GM12878 (cell line): Measurements from ENCODE around the gene HINT1.

Experiments
- CUX1 ChIP-seq: IDR thresholded peaks from 2 replicates; pipeline ENCODE4 v1.6.1; 2012; ENCODE audit warnings: improper control_type of control experiment, low read depth, low read length; ENCODE audit not compliant: insufficient replicate concordance
- POLR2A ChIP-seq: IDR thresholded peaks from 2 replicates; pipeline ENCODE4 v1.6.1; 2011; ENCODE audit warnings: low read depth, mild to moderate bottlenecking, low read length
- SIX5 ChIP-seq: IDR thresholded peaks from 2 replicates; pipeline ENCODE4 v1.6.1; 2011; ENCODE audit warnings: mild to moderate bottlenecking, low read depth, low read length, moderate library complexity; ENCODE audit not compliant: severe bottlenecking
- STAT3 ChIP-seq: IDR thresholded peaks from 2 replicates; pipeline ENCODE4 v1.6.1; 2011; ENCODE audit warnings: low read depth, low read length, improper control_type of control experiment
- YY1 ChIP-seq: IDR thresholded peaks from 2 replicates; pipeline ENCODE4 v1.6.1; 2011; ENCODE audit warnings: low read depth, mild to moderate bottlenecking, low read length

- TF ChIP-seq STAT3 (no peak), YY1 (no peak), SIX5 (no peak), CUX1 (no peak), POLR2A (no peak)
Observed at GRCh38 chr5:131182839-131183238, 17.8 kb upstream of the HINT1 start.
